ENCODE data around the gene KIAA0408. TPM values are rescaled to one million over a fixed set of nuclear protein-coding genes. Genes with fewer than 3 reads are reported as not detected.

Gene KIAA0408
- total RNA-seq, result 14.7 and 16.9 TPM in 2 replicates

DNA sequence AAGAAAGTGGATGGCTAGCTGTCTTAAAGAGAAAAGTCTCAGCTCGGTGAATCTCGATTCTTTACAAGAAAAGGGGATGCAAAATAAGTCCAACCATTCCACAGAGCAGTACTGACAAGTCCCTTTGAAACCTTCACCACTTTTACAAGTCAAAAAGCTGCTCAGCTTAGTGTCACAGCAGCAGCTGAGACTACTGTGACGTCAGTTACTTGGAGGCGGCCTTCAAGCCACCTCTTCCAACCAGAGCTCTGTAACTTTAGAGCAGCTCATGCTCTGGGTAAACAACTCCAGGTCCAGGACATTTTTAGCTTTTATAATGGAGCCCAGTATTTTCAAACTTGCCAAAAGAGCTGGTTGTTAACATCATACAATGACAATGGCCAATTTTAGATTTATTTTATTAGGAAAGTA is at the start of gene KIAA0408:
KIAA0408 (minus strand) TSS at position 159 of the 411 bp plus-strand sequence. CDS start 5,408 bp downstream, outside the sequence.
- Mint-ChIP-seq H3K27me3 (ENCODE audit: insufficient read depth) (no peaks in the 10 kb centered on the region), H3K4me3 (no peak within 1 kb of the TSS), H3K27ac (no peak within 1 kb of the TSS), H3K9me3 (no peaks in the 10 kb centered on the region), H3K36me3 (ENCODE audit: low read depth) (no peaks in the 10 kb centered on the region), H3K4me1 (ENCODE audit: low read depth) (peaks cover 13% of the 10 kb centered on the region)
- no peak for DNase-seq (ENCODE audit: low spot score)
- intact Hi-C loops (cut with micrococcal nuclease), result no loop called here

DNA sequence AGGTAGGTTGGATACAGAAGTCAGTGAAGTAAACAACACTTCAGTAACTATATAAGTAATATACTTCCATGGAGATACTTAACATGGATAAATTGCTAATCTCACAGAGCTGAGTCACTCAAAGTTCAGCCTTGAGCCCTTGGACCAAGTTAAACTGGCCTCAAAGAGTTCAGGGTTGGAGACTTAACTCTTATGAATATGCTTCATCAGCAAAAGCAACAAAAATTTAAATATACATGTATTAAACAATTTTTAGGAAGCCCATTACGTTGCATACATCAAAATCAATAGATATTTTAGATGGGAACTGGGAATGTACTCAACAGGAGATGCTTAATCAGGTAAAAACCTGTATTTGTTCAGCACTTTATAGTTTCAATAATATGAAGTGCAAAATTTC is 47.7 kb upstream of the KIAA0408 start:
- no peaks in the 10 kb centered on the region for H3K9me3 Mint-ChIP-seq
- no peak overlapping the region for H3K4me3 Mint-ChIP-seq
- H3K27me3 Mint-ChIP-seq (ENCODE audit: insufficient read depth), result no peaks in the 10 kb centered on the region
- H3K4me1 Mint-ChIP-seq (ENCODE audit: low read depth), result peaks cover 15% of the 10 kb centered on the region
- no peak overlapping the region for H3K27ac Mint-ChIP-seq
- peaks cover 23% of the 10 kb centered on the region for H3K36me3 Mint-ChIP-seq (ENCODE audit: low read depth)
- DNase-seq (ENCODE audit: low spot score), result no peak
- intact Hi-C loops (cut with micrococcal nuclease), result no loop called here

DNA sequence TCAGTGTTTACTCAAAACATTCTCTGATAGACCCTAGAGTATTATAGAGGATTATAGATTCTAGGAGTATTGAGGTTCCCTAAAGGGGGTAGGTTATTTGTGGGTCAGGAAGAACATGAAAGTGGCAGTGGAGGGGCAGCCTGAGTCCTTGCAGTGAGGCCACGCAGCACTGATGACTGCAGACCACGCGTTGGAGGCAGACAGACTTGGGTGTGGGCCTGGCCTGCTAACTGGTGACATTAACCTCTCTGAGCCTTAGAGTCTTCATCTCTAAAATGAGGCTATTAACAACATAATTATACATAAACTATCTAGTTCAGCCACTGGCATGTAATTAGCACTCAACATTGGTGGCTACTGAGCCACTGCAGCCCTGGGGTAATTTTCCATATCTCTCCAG is 43.8 kb upstream of the KIAA0408 start:
- H3K9me3 Mint-ChIP-seq, result no peaks in the 10 kb centered on the region
- H3K27ac Mint-ChIP-seq, result no peak overlapping the region
- no peak for DNase-seq (ENCODE audit: low spot score)
- peaks cover 15% of the 10 kb centered on the region for H3K4me1 Mint-ChIP-seq (ENCODE audit: low read depth)
- no peaks in the 10 kb centered on the region for H3K27me3 Mint-ChIP-seq (ENCODE audit: insufficient read depth)
- peaks cover 20% of the 10 kb centered on the region for H3K36me3 Mint-ChIP-seq (ENCODE audit: low read depth)
- no peak overlapping the region for H3K4me3 Mint-ChIP-seq
- intact Hi-C loops (cut with micrococcal nuclease), result no loop called here

DNA sequence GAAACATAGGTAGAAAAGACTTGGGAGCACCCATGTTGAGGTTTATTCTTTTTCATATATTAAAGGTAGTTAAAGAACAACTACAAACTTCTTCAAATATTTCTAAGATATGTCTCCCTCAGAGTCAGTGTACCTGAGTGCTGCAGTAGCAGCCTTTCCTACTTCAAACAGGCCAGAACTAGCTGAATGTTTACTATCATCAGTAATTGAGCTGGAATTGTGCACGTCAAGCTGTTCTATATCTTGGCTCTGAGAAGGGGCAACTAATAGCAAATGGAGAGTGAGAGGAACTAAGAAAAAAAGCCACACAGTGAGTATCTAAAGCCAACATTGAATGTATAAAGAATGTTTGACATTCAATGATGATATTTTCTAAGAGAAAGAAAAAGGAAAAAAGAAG is 38.2 kb upstream of the KIAA0408 start:
- intact Hi-C loops (cut with micrococcal nuclease), result no loop called here
- no peak for DNase-seq (ENCODE audit: low spot score)
- Mint-ChIP-seq H3K9me3 (no peaks in the 10 kb centered on the region), H3K27me3 (ENCODE audit: insufficient read depth) (peaks cover 2% of the 10 kb centered on the region), H3K4me1 (ENCODE audit: low read depth) (peaks cover 9% of the 10 kb centered on the region), H3K36me3 (ENCODE audit: low read depth) (peaks cover 19% of the 10 kb centered on the region), H3K4me3 (no peak overlapping the region), H3K27ac (no peak overlapping the region)

DNA sequence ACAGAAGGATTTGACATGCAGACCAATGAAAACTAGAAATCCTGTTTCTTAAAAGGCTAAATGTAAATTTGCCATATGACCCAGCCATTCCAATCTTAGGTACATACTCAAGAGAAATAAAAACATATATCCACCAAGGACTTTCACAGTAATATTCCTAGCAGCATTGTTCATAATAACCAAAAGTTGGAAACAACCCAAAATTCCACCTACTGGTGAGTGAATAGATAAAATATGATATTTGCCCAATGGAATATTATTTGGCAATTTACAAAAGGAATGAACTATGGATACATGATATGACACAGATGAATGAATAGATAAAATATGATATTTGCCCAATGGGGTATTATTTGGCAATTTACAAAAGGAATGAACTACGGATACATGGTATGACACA is 37.3 kb upstream of the KIAA0408 start:
- no peak overlapping the region for H3K4me3 Mint-ChIP-seq
- intact Hi-C loops (cut with micrococcal nuclease), result no loop called here
- no peak for DNase-seq (ENCODE audit: low spot score)
- H3K27ac Mint-ChIP-seq, result no peak overlapping the region
- peaks cover 14% of the 10 kb centered on the region for H3K4me1 Mint-ChIP-seq (ENCODE audit: low read depth)
- H3K36me3 Mint-ChIP-seq (ENCODE audit: low read depth), result peaks cover 25% of the 10 kb centered on the region
- H3K9me3 Mint-ChIP-seq, result peaks cover 6% of the 10 kb centered on the region
- H3K27me3 Mint-ChIP-seq (ENCODE audit: insufficient read depth), result peaks cover 2% of the 10 kb centered on the region

DNA sequence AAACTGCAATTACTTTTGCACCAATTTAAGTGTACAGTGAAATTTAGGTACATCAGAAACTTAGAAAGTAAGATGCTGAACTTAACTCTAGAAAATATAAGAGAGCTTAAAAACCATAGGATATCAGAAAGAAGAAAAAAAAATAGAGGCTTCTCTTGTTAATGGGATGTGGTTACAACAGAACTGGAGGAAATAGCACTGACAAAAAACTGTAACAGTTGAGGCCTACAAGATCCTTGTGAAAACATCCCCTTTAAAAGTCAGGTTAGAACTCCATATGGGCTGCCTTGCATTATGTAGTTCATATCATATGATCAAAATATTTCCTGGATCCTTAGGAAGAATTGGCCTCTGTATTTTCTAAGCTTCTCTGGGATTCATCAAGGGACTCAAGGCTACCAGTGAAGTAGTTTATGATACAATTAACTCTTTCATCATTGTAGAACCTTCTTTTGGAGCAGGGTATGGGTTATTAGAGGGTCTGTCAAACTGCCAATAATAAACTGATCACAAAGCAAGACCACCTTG is 35.1 kb upstream of the KIAA0408 start:
- peaks cover 2% of the 10 kb centered on the region for H3K27me3 Mint-ChIP-seq (ENCODE audit: insufficient read depth)
- H3K27ac Mint-ChIP-seq, result peak overlapping the region; percentile 10

DNA sequence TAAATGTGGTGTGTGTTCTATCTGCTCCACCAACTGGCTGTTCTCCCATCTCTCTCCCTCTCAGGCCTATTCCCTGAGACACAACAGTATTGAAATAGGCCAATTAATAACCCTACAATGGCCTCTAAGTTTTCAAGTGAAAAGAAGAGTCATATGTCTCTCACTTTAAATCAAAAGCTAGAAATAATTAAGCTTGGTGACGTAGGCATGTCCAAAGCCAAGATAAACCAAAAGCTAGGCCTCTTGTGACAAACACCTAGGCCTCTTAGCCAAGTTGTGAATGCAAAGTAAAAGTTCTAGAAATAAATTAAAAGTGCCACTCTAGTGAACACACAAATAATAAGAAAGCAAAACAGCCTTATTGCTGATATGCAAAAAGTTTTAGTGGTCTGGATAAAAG is 30.1 kb upstream of the KIAA0408 start:
- H3K36me3 Mint-ChIP-seq (ENCODE audit: low read depth), result peaks cover 42% of the 10 kb centered on the region
- intact Hi-C loops (cut with micrococcal nuclease), result loop anchor here (10.0 kb wide), 2 partner anchors 406 to 1574 kb away; no protein-coding TSS in a partner anchor

More for the DNA sequence above, 35.1 kb upstream of the KIAA0408 start:
- Mint-ChIP-seq H3K4me3 (no peak overlapping the region), H3K9me3 (peaks cover 8% of the 10 kb centered on the region), H3K36me3 (ENCODE audit: low read depth) (peaks cover 38% of the 10 kb centered on the region), H3K4me1 (ENCODE audit: low read depth) (peaks cover 19% of the 10 kb centered on the region)
- intact Hi-C loops (cut with micrococcal nuclease), result no loop called here
- DNase-seq (ENCODE audit: low spot score), result no peak

DNA sequence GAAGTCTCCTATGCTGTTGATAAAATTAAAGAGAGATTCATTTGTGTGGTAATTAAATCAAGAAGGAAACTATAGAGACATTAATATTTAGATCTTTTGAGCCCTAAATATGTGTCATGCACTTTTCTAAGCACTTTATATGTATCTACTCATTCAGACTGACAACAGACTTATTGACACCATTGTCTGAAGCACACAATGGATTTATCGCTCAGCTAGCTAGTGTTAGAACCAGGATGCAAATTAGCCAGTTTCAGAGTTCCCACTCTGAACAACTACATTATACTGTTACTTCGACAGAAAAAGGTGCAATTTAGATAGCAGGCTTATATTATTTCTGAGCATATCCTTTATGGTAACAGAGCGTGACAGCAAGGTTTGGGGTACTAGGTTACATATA is 27.7 kb upstream of the KIAA0408 start:
- Mint-ChIP-seq H3K4me3 (no peak overlapping the region), H3K9me3 (peaks cover 12% of the 10 kb centered on the region), H3K36me3 (ENCODE audit: low read depth) (peaks cover 43% of the 10 kb centered on the region), H3K27ac (no peak overlapping the region), H3K27me3 (ENCODE audit: insufficient read depth) (no peaks in the 10 kb centered on the region), H3K4me1 (ENCODE audit: low read depth) (peaks cover 66% of the 10 kb centered on the region)
- intact Hi-C loops (cut with micrococcal nuclease), result loop anchor here (10.0 kb wide), 2 partner anchors 408 to 1572 kb away; no protein-coding TSS in a partner anchor
- DNase-seq (ENCODE audit: low spot score), result no peak

More for the DNA sequence above, 30.1 kb upstream of the KIAA0408 start:
- no peak for DNase-seq (ENCODE audit: low spot score)
- Mint-ChIP-seq H3K4me3 (no peak overlapping the region), H3K9me3 (peaks cover 15% of the 10 kb centered on the region), H3K27ac (no peak overlapping the region), H3K4me1 (ENCODE audit: low read depth) (peaks cover 55% of the 10 kb centered on the region), H3K27me3 (ENCODE audit: insufficient read depth) (no peaks in the 10 kb centered on the region)

DNA sequence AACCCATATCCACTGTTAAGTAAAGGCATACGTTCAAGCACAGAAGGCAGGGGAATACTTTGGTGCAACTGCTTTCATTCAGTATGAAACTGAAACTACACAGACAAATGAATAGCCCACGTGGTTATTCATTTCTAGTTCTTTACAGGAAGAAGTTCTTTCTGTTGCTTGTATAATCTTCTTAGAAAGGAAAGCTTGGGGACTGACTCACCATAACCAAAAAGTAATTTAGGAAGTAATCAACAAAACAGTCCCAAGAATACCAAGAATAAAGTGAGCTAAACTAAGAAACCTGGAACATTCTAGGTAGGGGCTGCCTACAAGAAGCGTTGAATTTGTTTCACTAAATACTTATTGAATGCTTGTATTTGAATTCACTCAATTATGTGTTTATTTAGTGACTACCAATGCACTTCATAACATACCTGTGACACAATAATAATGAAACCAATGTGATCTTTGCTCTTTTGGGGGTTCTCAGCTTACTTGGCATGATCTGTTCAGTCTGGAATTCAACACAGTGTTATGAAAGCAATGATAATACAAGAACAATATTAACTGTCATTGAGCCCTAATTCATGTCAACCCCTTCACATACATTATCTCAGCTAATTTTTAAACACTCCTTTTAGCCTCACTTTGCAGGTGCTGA is 25.1 kb upstream of the KIAA0408 start:
- Mint-ChIP-seq H3K4me1 (ENCODE audit: low read depth) (peaks cover 68% of the 10 kb centered on the region), H3K9me3 (peaks cover 7% of the 10 kb centered on the region), H3K4me3 (peak overlapping the region; percentile 73), H3K27ac (peak overlapping the region; percentile 68), H3K36me3 (ENCODE audit: low read depth) (peaks cover 34% of the 10 kb centered on the region), H3K27me3 (ENCODE audit: insufficient read depth) (no peaks in the 10 kb centered on the region)
- intact Hi-C loops (cut with micrococcal nuclease), result loop anchor here (1.0 to 10.0 kb wide), 11 partner anchors 20 to 1570 kb away; partner anchors contain the start of genes ECHDC1 and RNF146
- DNase-seq (ENCODE audit: low spot score), result peak; percentile 14

DNA sequence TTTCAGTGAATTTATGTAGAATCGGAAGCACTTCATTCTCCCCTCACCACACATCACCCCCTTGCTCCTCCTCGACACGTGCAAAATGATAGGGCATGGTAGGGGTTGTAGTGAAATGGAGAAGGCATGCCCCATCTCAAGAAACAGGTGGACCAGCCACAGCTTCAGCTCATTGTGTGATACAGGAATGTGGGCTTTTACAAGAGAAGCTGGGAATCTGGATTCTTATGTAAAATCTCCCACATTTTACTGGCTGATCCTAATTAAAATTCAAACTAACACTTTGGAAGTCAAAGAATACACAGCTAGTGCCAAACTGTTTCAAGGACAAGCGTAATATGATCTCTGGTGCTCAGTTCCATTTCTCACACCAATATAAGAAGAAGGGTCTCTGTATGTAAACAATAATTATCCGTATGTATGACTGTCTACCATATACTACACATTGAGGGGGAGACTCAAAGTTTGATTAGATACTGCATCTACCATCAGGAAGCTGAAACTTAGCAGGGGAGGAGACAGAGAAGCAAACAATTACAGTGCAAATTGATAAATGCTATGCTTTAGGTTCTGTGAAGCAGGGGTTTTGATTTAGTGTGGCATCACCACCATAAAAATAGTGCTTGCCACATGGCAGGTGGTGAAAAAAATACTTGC is 24.3 kb upstream of the KIAA0408 start:
- H3K36me3 Mint-ChIP-seq (ENCODE audit: low read depth), result peaks cover 31% of the 10 kb centered on the region
- peak overlapping the region; percentile 68 for H3K27ac Mint-ChIP-seq
- H3K27me3 Mint-ChIP-seq (ENCODE audit: insufficient read depth), result no peaks in the 10 kb centered on the region
- H3K4me1 Mint-ChIP-seq (ENCODE audit: low read depth), result peaks cover 65% of the 10 kb centered on the region
- no peak for DNase-seq (ENCODE audit: low spot score)
- H3K9me3 Mint-ChIP-seq, result peaks cover 7% of the 10 kb centered on the region
- intact Hi-C loops (cut with micrococcal nuclease), result loop anchor here (1.0 to 10.0 kb wide), 11 partner anchors 19 to 1569 kb away; partner anchors contain the start of genes ECHDC1 and RNF146
- H3K4me3 Mint-ChIP-seq, result peak overlapping the region; percentile 73

DNA sequence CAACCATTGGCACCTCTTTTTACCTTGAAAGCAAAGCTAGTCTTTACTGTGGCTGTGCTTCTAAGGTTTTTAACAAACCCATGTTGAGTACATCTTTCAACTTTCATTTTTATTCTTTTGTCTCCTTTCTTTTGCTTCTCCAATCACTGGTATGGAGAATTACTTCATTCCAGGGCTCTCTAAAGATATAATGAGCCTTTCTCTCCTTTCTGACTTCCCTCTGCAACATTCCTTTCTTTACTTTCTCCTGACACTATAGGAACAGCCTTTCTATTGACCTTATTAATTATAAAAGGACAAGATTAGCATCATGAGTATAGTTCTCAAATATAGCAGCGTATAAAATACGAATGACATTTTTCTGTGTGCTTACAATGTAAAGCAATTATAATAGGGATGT is 23.1 kb upstream of the KIAA0408 start:
- peaks cover 7% of the 10 kb centered on the region for H3K9me3 Mint-ChIP-seq
- intact Hi-C loops (cut with micrococcal nuclease), result loop anchor here (10.0 kb wide), 2 partner anchors 412 to 1568 kb away; no protein-coding TSS in a partner anchor
- H3K27ac Mint-ChIP-seq, result no peak overlapping the region

DNA sequence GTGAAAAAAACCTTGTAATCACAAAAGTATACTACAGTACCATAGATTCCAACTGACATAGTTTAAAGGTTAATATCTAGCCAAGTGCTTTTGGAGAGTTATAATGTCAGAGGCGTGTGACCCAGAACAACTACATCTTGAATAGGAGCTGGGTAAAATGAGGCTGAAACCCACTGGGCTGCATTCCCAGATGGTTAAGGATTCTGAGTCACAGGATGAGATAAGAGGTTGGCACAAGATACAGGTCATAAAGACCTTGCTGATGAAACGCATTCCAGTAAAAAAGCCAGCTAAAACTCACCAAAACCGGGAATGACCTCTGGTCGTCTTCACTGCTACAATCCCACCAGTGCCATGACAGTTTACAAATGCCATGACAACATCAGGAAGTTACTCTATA is 22.4 kb upstream of the KIAA0408 start:
- intact Hi-C loops (cut with micrococcal nuclease), result loop anchor here (10.0 kb wide), 2 partner anchors 413 to 1567 kb away; no protein-coding TSS in a partner anchor
- peaks cover 38% of the 10 kb centered on the region for H3K36me3 Mint-ChIP-seq (ENCODE audit: low read depth)
- DNase-seq (ENCODE audit: low spot score), result no peak
- no peak overlapping the region for H3K27ac Mint-ChIP-seq
- no peak overlapping the region for H3K4me3 Mint-ChIP-seq
- peaks cover 7% of the 10 kb centered on the region for H3K9me3 Mint-ChIP-seq
- peaks cover 2% of the 10 kb centered on the region for H3K27me3 Mint-ChIP-seq (ENCODE audit: insufficient read depth)
- peaks cover 49% of the 10 kb centered on the region for H3K4me1 Mint-ChIP-seq (ENCODE audit: low read depth)

More for the DNA sequence above, 23.1 kb upstream of the KIAA0408 start:
- Mint-ChIP-seq H3K4me1 (ENCODE audit: low read depth) (peaks cover 54% of the 10 kb centered on the region), H3K4me3 (no peak overlapping the region), H3K27me3 (ENCODE audit: insufficient read depth) (no peaks in the 10 kb centered on the region), H3K36me3 (ENCODE audit: low read depth) (peaks cover 36% of the 10 kb centered on the region)
- no peak for DNase-seq (ENCODE audit: low spot score)

DNA sequence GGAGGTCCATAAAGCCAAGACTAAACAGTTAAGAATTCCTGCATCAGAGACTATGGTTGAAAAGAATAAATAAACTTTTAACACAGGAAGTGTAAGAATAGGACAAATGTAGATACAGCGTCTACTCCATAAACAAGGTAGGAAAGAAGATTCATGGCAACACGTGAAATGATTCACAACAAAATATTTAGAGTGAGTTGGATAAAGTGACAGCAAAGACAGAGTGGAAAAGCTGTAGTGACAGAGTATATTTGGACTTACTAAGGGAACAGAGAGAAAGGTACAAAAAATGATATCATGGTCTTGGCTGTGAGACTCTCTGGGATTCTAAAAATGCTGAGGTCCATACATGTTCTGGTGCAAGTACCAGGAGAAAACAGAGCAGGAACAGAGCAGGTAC is 21.9 kb upstream of the KIAA0408 start:
- intact Hi-C loops (cut with micrococcal nuclease), result loop anchor here (10.0 kb wide), 2 partner anchors 414 to 1566 kb away; no protein-coding TSS in a partner anchor
- Mint-ChIP-seq H3K4me1 (ENCODE audit: low read depth) (peaks cover 46% of the 10 kb centered on the region), H3K4me3 (no peak overlapping the region), H3K27ac (no peak overlapping the region), H3K27me3 (ENCODE audit: insufficient read depth) (peaks cover 2% of the 10 kb centered on the region), H3K36me3 (ENCODE audit: low read depth) (peaks cover 42% of the 10 kb centered on the region), H3K9me3 (peaks cover 7% of the 10 kb centered on the region)
- DNase-seq (ENCODE audit: low spot score), result no peak

All from activated T-helper 1 cell treated with anti-CD3 and anti-CD28 coated beads, Interleukin-12 subunit alpha, Interleukin-12 subunit beta, Interleukin-2, Interleukin-4 antibody, amounts not matched to agents 30 ng/mL and 10 ng/mL and 1 ng/mL, durations not matched to agents 14 hours and 24 hours and 36 hours (primary cell).